Body of pancreas (tissue), 4 donors: Measurements from ENCODE around the gene PALLD. TPM values are rescaled to one million over a fixed set of nuclear protein-coding genes. Genes with fewer than 3 reads are reported as not detected.

Experiments used
- ATAC-seq: fragments of 150-250 bp; one replicate; pipeline ENCODE4 v1.9.1; 2016
- DNase-seq, 4 donors: peaks; one replicate each; pipeline ENCODE4 v3.0.0-alpha.2; 2019
- H3K27ac ChIP-seq, 4 donors: fragments of 200-600 bp; sonication (generic); 1 replicate in 3 of 4; 2 replicates in 1 of 4; pipeline versions ENCODE4 v1.5.1 to v1.6.1; 2016 to 2019; ENCODE audit warnings: mild to moderate bottlenecking in 1 of 4, mixed read lengths in 1 of 4, moderate library complexity in 1 of 4
- H3K27me3 ChIP-seq, 2 donors: fragments of 200-600 bp; sonication (generic); one replicate each; pipeline ENCODE4 v1.6.0; 2016; ENCODE audit warnings: mild to moderate bottlenecking in 1 of 2
- H3K36me3 ChIP-seq, 2 donors: fragments of 200-600 bp; sonication (generic); replicated peaks in 1 of 2; 2 replicates each; pipeline ENCODE4 v1.5.1; 2016; ENCODE audit warnings: low read depth in 2 of 2; ENCODE audit not compliant: insufficient read depth in 1 of 2
- H3K4me1 ChIP-seq: fragments of 200-600 bp; sonication (generic); one replicate; pipeline ENCODE4 v1.6.0; 2016
- H3K4me3 ChIP-seq, 2 donors: fragments of 200-600 bp; sonication (generic); 1 replicate in 1 of 2; 2 replicates in 1 of 2; pipeline ENCODE4 v1.5.1; 2016 to 2019
- H3K9me3 ChIP-seq, 3 donors: fragments of 200-600 bp; sonication (generic); 1 replicate in 2 of 3; 2 replicates in 1 of 3; pipeline ENCODE4 v1.5.1; 2016
- CTCF ChIP-seq, 7 experiments: fragments of 450-650 bp in 4 of 7; fragments of 200-600 bp in 3 of 7; sonication (generic) in 3 of 7; IDR thresholded peaks; one replicate each; pipeline ENCODE4 v1.5.1; 2016 to 2019; ENCODE audit warnings: antibody characterized with exemption in 7 of 7
- POLR2A ChIP-seq, 3 donors: fragments of 450-650 bp; IDR thresholded peaks; one replicate each; pipeline ENCODE4 v1.6.1; 2016; ENCODE audit warnings: antibody characterized with exemption in 3 of 3, mild to moderate bottlenecking in 2 of 3
- WGBS, 2 donors: methylation state at CpG; one replicate each; pipeline ENCODE4 v1.1.5; 2017; 5-methylcytosine and 5-hydroxymethylcytosine counted together
- intact Hi-C: fragments of 100-400 bp; cut with DNase I; formaldehyde crosslinking; loops from one replicate; pipeline ENCODE4 v1.15.1; 2023
- total RNA-seq, 2 donors: library from RNA; depleted of rRNA; stranded (reverse); fragments of >200 nt; gene quantifications; one replicate each; pipeline ENCODE4 v1.1.0, GENCODE V29; 2016

The PALLD gene
- total RNA-seq, 2 donors from 2014 or later: 46.8 to 52.4 TPM

- H3K4me1 ChIP-seq: no peaks in the 10 kb centered on the region
- no peaks in the 10 kb centered on the region for H3K36me3 ChIP-seq
- H3K9me3 ChIP-seq: no peaks in the 10 kb centered on the region
- ATAC-seq (no peak), DNase-seq (no peak)
- no peak overlapping the region for H3K27ac ChIP-seq
- WGBS, 2 donors: 53 to 63% methylated on average over 5 of the region's 5 CpGs
- TF ChIP-seq POLR2A (IDR thresholded peaks at IDR 0.05) (no peak), CTCF (IDR thresholded peaks at IDR 0.05) (no peak)
- no peaks in the 10 kb centered on the region for H3K27me3 ChIP-seq
- H3K4me3 ChIP-seq: no peak overlapping the region
- intact Hi-C loops: no loop called here
Measured at GRCh38 chr4:168744021-168744420, 247.2 kb downstream of the PALLD start.

GRCh38 chr4:168748807-168749206 is 252.0 kb downstream of the PALLD start:
- TF ChIP-seq CTCF (IDR thresholded peaks at IDR 0.05) (no peak), POLR2A (IDR thresholded peaks at IDR 0.05) (no peak)
- H3K4me1 ChIP-seq: no peaks in the 10 kb centered on the region
- no peaks in the 10 kb centered on the region for H3K27me3 ChIP-seq
- intact Hi-C loops: no loop called here
- ATAC-seq (no peak), DNase-seq (no peak)
- no peak overlapping the region for H3K27ac ChIP-seq
- no peaks in the 10 kb centered on the region for H3K9me3 ChIP-seq
- WGBS, 2 donors: 73 to 100% methylated on average over 1 of the region's 1 CpG
- no peak overlapping the region for H3K4me3 ChIP-seq
- no peaks in the 10 kb centered on the region for H3K36me3 ChIP-seq

- TF ChIP-seq POLR2A (IDR thresholded peaks at IDR 0.05): no peak
- TF ChIP-seq CTCF (IDR thresholded peaks at IDR 0.05): no peak
- Histone ChIP-seq H3K4me3 (no peak overlapping the region), H3K27me3 (no peaks in the 10 kb centered on the region), H3K27ac (no peak overlapping the region), H3K4me1 (no peaks in the 10 kb centered on the region), H3K9me3 (no peaks in the 10 kb centered on the region), H3K36me3 (no peaks in the 10 kb centered on the region)
- DNase-seq (peak in 1 of 4 donors; percentile 9), ATAC-seq (peak; percentile 45)
- intact Hi-C loops: no loop called here
- 84 to 90% methylated on average over 12 of the region's 12 CpGs for WGBS, 2 donors
Measured at GRCh38 chr4:168751263-168752225, 254.7 kb downstream of the PALLD start.

- WGBS, 2 donors: 69 to 82% methylated on average over 8 of the region's 8 CpGs
- Histone ChIP-seq H3K4me3 (no peak overlapping the region), H3K36me3 (no peaks in the 10 kb centered on the region), H3K4me1 (no peaks in the 10 kb centered on the region), H3K9me3 (no peaks in the 10 kb centered on the region), H3K27me3 (no peaks in the 10 kb centered on the region), H3K27ac (no peak overlapping the region)
- intact Hi-C loops: no loop called here
- ATAC-seq (no peak), DNase-seq (no peak)
- TF ChIP-seq CTCF (IDR thresholded peaks at IDR 0.05): no peak
Measured at GRCh38 chr4:168755598-168756477, 259.0 kb downstream of the PALLD start.
